H1 (cell line): Measurements from ENCODE around the gene NIPAL3. TPM values are rescaled to one million over a fixed set of nuclear protein-coding genes. Genes with fewer than 3 reads are reported as not detected.

Experiments used
- KDM4A ChIP-seq: IDR thresholded peaks from one replicate; pipeline ENCODE4 v1.7.1; 2012; ENCODE audit warnings: low read depth, mild to moderate bottlenecking, moderate library complexity, low read length, inconsistent platforms; ENCODE audit not compliant: severe bottlenecking
- NANOG ChIP-seq: IDR thresholded peaks from 2 replicates; pipeline ENCODE4 v1.6.1; 2011; ENCODE audit warnings: low read length, low read depth, mild to moderate bottlenecking, inconsistent platforms; ENCODE audit not compliant: insufficient read depth, poor library complexity, severe bottlenecking
- SIX5 ChIP-seq: IDR thresholded peaks from 2 replicates; pipeline ENCODE4 v1.6.1; 2011; ENCODE audit warnings: mild to moderate bottlenecking, low read depth, low read length
- SP4 ChIP-seq: IDR thresholded peaks from 2 replicates; pipeline ENCODE4 v1.6.1; 2012; ENCODE audit warnings: low read length, inconsistent platforms
- polyA plus RNA-seq, 7 experiments: library from polyadenylated mRNA; depleted of rRNA in 3 of 7; stranded (reverse) in 5 of 7; unstranded in 2 of 7; fragments of >200 nt in 5 of 7; fragments of 200-250 nt in 2 of 7; gene quantifications; 1 replicate in 5 of 7; 2 replicates in 1 of 7; 4 replicates in 1 of 7; pipeline versions ENCODE4 v1.2.1 to v1.2.3, GENCODE V29; 2011 to 2013; ENCODE audit warnings: missing spikeins in 2 of 7, mixed read lengths in 2 of 7
- total RNA-seq: library from RNA; stranded (reverse); fragmentation: NEBNext Ultra II Directional; extraction: Animal tissue kit (Norgen Biotek cat#: 25700); gene quantifications from 2 replicates; pipeline ENCODE4 v1.2.1, GENCODE V29; 2021
- TF ChIP-seq, protein P1 (sequence below): IDR thresholded peaks from 2 replicates; pipeline ENCODE4 v1.6.1; 2011; ENCODE audit warnings: low read depth, mild to moderate bottlenecking, low read length; ENCODE audit not compliant: insufficient read depth

NIPAL3 gene
- total and polyA plus RNA-seq, 2 of the 8 experiments (the other 6 are each of a cell fraction or from before 2014, with no cell fraction given) = 8.8 to 11.0 TPM

DNA sequence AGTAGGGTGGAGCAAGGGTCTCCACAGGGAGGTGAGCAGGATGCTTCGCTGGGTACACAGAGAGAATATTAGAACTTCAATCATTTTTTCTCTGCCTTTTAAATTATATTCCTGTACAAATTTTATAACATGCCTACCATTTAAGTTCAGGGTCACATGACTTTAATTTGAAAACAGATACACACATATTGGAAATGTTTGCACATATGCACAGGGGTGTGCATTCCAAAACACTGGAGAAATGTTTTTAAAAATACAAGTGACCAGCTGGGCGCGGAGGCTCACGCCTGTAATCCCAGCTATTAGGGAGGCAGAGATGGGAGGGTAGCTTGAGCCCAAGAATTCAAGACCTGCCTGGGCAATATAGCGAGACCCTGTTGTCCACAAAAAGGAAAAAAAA lies 39.7 kb downstream of the NIPAL3 start (continued):
- TF ChIP-seq, protein P1, sequence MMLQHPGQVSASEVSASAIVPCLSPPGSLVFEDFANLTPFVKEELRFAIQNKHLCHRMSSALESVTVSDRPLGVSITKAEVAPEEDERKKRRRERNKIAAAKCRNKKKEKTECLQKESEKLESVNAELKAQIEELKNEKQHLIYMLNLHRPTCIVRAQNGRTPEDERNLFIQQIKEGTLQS = no peak
- TF ChIP-seq SP4 (no peak), SIX5 (no peak), NANOG (no peak), KDM4A (no peak)
